GM18498 (cell line): ENCODE measurements around the gene THAP2.
"Not testable (repeated sequence)": the region's sequence is repeated elsewhere in the genome, so short reads cannot be mapped to it uniquely, and the experiment has no call there.

Experiments
- ATAC-seq: cut with Tn5 transposase; IDR thresholded peaks from one replicate; pipeline ENCODE4 v1.9.1; 2021; ENCODE audit warnings: mild to moderate bottlenecking, moderate library complexity; ENCODE audit not compliant: unreplicated experiment

The THAP2 gene

GRCh38 chr12:71702181-71702580, 38.1 kb downstream of the THAP2 start:
- not testable (repeated sequence) for ATAC-seq

DNA sequence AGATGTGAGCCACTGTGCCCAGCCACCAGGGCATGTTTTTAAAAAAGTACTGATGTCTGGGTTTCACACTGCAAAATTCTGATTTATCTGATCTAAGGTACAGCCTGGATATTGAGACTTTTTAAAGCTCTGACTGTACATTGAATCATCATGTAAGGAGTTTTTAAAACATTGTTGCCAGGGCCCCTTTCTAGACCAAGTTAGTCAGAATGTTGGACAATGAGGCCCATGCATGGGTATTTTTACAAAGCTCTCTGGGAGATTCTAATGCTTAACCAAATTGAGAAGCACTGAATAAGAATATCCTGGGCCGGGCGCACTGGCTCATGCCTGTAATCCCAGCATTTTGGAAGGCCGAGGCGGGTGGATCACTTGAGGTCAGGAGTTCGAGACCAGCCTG, 38.5 kb downstream of the THAP2 start:
- no peak for ATAC-seq

DNA sequence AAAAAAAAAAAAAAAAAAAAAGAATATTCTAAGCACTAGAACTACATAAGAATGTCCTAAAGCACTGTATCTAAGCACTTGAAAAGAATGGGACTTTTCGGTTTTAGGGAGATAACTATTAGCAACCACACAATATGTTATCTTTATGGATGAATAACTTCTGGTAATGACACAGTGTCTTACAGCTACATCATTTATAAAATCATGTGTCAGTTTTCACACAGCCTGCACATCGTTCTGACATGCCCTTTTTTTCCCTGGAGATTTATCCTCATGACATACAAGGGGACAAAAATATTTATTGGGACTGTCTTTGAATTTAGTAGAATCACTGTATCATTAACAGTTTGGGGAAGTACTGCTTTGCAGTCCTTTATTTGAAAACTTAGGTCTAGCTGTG, 39.1 kb downstream of the THAP2 start:
- no peak for ATAC-seq

DNA sequence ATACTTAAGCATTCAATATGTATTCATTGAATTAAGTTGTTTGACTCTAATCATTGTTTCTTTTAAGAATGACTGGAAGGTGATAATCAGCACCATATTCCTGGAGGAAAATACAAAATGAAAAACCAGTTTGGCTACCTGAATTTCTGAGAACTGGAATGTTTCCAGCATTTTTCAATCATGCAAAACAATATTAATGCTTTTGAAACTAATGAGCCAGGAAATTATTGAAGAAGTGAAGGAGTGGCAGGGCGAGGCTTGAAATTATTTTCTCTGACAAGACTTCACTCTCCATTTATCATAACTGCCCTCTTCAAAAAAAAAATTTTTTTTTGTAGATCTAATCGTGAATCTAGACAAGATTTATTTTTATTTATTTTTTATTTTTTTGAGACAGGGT, 40.8 kb downstream of the THAP2 start:
- no peak for ATAC-seq

DNA sequence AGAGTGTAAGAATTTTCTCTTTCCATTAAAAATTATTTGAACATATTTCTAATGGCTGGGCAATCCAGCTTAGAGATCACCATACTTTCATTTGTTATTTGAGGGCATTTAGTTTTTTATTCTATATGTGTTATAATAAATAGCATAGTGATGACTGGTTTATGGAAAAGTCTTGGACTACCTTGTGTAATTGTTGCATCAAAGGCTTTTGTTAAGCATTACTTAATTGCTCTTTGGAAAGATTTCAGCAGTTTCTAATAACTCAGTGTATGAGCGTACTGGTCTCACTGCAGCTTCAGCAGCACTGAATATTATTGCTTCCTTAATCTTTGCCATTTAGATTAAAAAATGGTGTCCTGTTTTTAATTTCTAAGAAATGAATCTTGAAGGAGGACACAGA, 44.6 kb downstream of the THAP2 start:
- ATAC-seq: no peak

GRCh38 chr12:71710276-71711125, 46.4 kb downstream of the THAP2 start:
- ATAC-seq: no peak

DNA sequence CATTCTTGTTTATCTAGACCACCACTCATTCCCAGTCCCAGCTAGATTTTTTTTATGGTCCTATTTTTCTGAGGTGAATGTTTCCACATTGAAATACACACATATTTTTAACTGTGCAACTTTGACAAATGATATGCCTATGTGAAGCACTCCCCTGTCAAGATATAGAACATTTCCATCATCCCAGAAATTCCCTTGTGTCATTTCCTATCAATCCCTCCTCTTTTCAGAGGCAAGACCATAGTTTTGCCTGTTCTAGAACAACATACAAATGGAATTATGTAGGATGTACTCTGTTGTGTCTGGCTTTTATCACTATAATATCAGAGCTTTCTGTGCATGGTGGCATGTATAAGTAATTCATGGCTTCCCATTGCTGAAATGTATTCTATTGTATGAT, 54.5 kb downstream of the THAP2 start:
- ATAC-seq: no peak

DNA sequence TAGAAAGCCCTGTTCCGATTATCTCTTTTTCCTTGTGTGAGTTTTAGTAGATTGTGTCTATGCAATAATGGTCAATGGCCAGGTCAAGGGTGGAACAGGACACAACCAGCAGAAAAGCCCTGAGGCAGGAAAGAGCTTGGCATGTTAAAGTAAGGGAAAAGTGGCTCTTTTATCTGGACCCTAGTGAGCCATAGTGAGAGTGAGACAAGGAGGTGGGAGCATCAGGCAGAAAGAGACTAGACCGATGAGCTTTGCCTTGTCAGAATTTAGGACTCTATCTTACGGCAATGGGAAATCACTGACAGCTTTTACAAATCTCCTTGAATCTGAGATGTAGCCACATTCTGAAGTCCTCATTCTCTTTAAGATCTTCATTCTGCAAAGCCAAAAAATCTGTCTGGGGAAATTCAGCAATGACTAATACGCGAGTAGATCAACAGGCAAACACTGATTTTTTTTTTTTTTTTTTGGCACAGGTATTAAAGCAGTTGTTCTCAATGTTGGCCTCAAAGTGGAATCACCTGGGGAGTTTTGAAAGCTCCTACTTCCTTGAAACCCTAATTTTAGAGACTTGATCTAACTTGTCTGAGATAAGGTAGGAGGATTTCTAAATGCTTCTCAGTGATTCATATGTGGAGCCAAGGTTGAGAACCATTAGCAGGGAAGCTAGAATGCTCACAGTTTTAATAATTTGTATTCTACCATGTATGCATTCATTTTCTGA, 55.7 kb downstream of the THAP2 start:
- ATAC-seq: no peak

GRCh38 chr12:71721783-71722505, 57.8 kb downstream of the THAP2 start:
- ATAC-seq: no peak

GRCh38 chr12:71725011-71725410, 60.9 kb downstream of the THAP2 start:
- ATAC-seq: no peak

DNA sequence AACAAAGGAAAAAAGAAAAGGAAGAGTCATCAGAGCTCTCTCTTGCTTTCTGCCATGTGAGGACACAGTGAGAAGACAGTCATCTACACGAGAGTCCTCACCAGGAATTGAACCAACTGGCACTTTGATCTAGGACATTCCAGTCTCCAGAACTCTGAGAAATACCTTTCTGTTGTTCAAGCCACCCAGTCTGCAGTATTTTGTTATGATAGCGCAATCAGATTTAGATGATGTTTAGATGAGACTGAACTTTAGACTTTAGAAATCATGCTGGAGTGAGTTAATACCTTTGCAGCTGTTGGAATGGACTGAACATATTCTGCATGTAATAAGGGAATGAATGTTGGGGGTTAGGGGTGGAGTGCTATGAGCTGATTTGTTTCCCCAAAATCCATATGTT, 62.4 kb downstream of the THAP2 start:
- ATAC-seq: no peak

DNA sequence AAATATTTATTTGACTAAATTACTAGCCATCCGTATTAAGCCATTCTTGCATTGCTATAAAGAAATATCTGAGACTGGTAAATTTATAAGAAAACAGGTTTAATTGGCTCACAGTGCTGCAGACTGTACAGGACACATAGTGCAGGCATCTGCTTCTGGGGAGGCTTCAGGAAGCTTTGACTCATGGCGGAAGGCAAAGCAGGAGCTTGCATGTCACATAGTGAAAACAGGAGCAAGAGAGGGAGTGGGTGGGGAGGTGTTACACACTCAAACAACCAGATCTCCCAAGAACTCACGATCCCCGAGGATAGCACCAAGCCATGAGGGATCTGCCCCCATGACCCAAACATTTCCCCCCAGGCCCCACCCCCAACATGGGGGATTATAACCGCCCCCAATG, 63.9 kb downstream of the THAP2 start:
- ATAC-seq: no peak
